Right lobe of liver (tissue), 6 donors: ENCODE data around the gene PLCL2. TPM values are rescaled to one million over a fixed set of nuclear protein-coding genes. Genes with fewer than 3 reads are reported as not detected.
"Not testable (repeated sequence)": the region's sequence is repeated elsewhere in the genome, so short reads cannot be mapped to it uniquely, and the experiment has no call there.

ENCODE experiments used
- ATAC-seq, 4 donors: fragments of 200-7000 bp; cut with Tn5 transposase; one replicate each; pipeline ENCODE4 v1.9.1; 2020; ENCODE audit warnings: mild to moderate bottlenecking in 4 of 4, moderate library complexity in 4 of 4
- DNase-seq, 3 donors: peaks; one replicate each; pipeline ENCODE4 v3.0.0-alpha.2; 2020
- H3K27ac ChIP-seq, 3 donors: fragments of 200-600 bp; one replicate each; pipeline ENCODE4 v1.8.0; 2022
- H3K27me3 ChIP-seq, 2 donors: fragments of 200-600 bp; one replicate each; pipeline ENCODE4 v1.8.0; 2022
- H3K36me3 ChIP-seq, 4 donors: fragments of 200-600 bp; sonication (generic) in 1 of 4; one replicate each; pipeline versions ENCODE4 v1.5.1 to v1.8.0; 2017 to 2022; ENCODE audit warnings: control low read depth in 1 of 4
- H3K4me1 ChIP-seq, 4 donors: fragments of 200-600 bp; sonication (generic) in 1 of 4; one replicate each; pipeline versions ENCODE4 v1.5.1 to v1.8.0; 2017 to 2022; ENCODE audit warnings: control low read depth in 1 of 4
- H3K4me3 ChIP-seq, 3 donors: fragments of 200-600 bp; one replicate each; pipeline ENCODE4 v1.8.0; 2022
- H3K9me3 ChIP-seq, 4 donors: fragments of 200-600 bp; sonication (generic) in 1 of 4; one replicate each; pipeline versions ENCODE4 v1.5.1 to v1.8.0; 2017 to 2022; ENCODE audit warnings: control low read depth in 1 of 4
- POLR2A ChIP-seq: fragments of 450-650 bp; IDR thresholded peaks from one replicate; pipeline ENCODE4 v1.6.1; 2017; ENCODE audit warnings: antibody characterized with exemption, mild to moderate bottlenecking
- WGBS: methylation state at CpG from one replicate; pipeline ENCODE4 v1.1.6; 2018; ENCODE audit warnings: low coverage, low lambda C conversion rate; ENCODE audit not compliant: insufficient coverage; ENCODE audit errors: missing lambda C conversion rate; 5-methylcytosine and 5-hydroxymethylcytosine counted together
- intact Hi-C, 2 donors: fragments of 100-400 bp; cut with DNase I; formaldehyde crosslinking; loops; one replicate each; pipeline versions ENCODE4 v1.11.2 to v1.14.1; 2022
- total RNA-seq, 6 experiments: library from RNA; depleted of rRNA in 2 of 6; stranded (reverse); fragments of >200 nt in 2 of 6; fragmentation: NEBNext Ultra II Directional in 3 of 6; extraction: Animal tissue kit (Norgen Biotek cat#: 25700) in 3 of 6; gene quantifications; one replicate each; pipeline versions ENCODE4 v1.1.0 to v1.2.4, GENCODE V29; 2016 to 2023
- TF ChIP-seq, protein P1 (sequence below), 4 donors: fragments of 200-600 bp in 3 of 4; fragments of 450-650 bp in 1 of 4; IDR thresholded peaks; one replicate each; pipeline versions ENCODE4 v1.5.1 to v1.8.0; 2016 to 2022; ENCODE audit warnings: antibody characterized with exemption in 4 of 4, mild to moderate bottlenecking in 2 of 4
- donor health status: DM: no; HTN: yes; CAD: no.
- donor health status: DM: no; HTN: no; CAD: no.
- donor health status: DM: no; HTN: no; CAD: no.
- donor health status: DM: no; HTN: yes; CAD: no.
- donor health status: DM: no; HTN: yes; CAD: no.

PLCL2 gene
- total RNA-seq, 6 experiments from 2014 or later, result 4.6 to 8.2 (median 6.9) TPM

DNA sequence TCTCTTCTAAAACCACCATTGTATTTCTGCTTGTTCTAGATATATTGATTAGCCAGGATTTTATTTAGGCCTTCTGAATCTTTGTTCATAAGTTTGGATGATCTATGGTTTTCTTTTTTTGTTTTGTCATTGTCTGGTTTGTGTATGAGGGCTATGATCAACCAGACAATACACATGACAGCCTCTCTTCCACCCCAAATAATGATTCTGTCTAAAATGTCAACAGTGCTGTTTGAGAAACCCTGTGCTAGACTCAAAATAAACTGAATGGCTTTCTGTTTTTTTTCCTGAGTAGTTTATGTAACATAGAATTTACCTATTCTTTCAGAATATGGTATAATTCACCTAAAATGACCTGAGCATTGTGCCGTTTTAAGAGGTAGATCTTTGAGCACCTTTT is 66.1 kb downstream of the PLCL2 start:
- Histone ChIP-seq H3K36me3 (no peaks in the 10 kb centered on the region), H3K4me1 (no peaks in the 10 kb centered on the region), H3K9me3 (no peaks in the 10 kb centered on the region), H3K27me3 (no peaks in the 10 kb centered on the region), H3K27ac (no peak overlapping the region), H3K4me3 (no peak overlapping the region)
- 33% methylated on average over 1 of the region's 1 CpG for WGBS
- peak; percentile 34 to 52 (median 46) for ATAC-seq
- TF ChIP-seq, protein P1, sequence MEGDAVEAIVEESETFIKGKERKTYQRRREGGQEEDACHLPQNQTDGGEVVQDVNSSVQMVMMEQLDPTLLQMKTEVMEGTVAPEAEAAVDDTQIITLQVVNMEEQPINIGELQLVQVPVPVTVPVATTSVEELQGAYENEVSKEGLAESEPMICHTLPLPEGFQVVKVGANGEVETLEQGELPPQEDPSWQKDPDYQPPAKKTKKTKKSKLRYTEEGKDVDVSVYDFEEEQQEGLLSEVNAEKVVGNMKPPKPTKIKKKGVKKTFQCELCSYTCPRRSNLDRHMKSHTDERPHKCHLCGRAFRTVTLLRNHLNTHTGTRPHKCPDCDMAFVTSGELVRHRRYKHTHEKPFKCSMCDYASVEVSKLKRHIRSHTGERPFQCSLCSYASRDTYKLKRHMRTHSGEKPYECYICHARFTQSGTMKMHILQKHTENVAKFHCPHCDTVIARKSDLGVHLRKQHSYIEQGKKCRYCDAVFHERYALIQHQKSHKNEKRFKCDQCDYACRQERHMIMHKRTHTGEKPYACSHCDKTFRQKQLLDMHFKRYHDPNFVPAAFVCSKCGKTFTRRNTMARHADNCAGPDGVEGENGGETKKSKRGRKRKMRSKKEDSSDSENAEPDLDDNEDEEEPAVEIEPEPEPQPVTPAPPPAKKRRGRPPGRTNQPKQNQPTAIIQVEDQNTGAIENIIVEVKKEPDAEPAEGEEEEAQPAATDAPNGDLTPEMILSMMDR (IDR thresholded peaks at IDR 0.05), result no peak
- TF ChIP-seq POLR2A, result no peak
- DNase-seq, result no peak
- intact Hi-C loops, result no loop called here

DNA sequence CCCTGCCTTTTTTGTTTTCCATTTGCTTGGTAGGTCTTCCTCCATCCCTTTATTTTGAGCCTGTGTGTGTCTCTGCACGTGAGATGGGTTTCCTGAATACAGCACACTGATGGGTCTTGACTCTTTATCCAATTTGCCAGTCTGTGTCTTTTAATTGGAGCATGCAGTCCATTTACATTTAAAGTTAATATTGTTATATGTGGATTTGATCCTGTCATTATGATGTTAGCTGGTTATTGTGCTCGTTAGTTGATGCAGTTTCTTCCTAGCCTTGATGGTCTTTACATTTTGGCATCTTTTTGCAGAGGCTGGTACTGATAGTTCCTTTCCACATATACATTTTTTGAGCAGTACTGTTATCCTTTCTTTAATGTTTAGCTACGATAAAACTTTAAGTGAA is 73.1 kb downstream of the PLCL2 start:
- H3K27ac ChIP-seq, intact Hi-C loops, H3K4me1 ChIP-seq, H3K4me3 ChIP-seq, H3K9me3 ChIP-seq, DNase-seq, H3K27me3 ChIP-seq, H3K36me3 ChIP-seq, ATAC-seq: not testable (repeated sequence)
- 81% methylated on average over 3 of the region's 3 CpGs for WGBS

DNA sequence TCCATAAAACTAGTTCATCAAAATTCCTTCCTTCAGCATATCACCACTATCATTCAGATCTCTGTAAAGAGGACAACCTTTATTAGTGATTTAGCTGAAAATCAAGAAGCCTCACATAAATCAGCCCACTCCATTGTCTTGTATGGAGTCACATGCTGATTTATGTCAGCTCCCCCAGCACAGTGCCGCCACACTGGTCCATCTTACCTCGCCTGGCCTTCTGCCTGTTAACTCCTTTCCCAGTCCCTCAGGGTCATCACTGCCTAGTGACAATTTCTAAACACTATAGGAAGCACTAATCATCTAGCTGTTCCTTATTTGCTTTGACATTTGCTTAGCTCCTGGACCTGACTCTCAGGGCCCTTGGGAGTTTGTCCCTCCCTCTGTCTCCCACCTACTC is 75.4 kb downstream of the PLCL2 start:
- 95% methylated on average over 2 of the region's 2 CpGs for WGBS
- Histone ChIP-seq H3K4me3 (no peak overlapping the region), H3K27me3 (no peaks in the 10 kb centered on the region), H3K9me3 (no peaks in the 10 kb centered on the region), H3K4me1 (no peaks in the 10 kb centered on the region), H3K36me3 (no peaks in the 10 kb centered on the region), H3K27ac (no peak overlapping the region)
- TF ChIP-seq, protein P1 (IDR thresholded peaks at IDR 0.05), result no peak
- TF ChIP-seq POLR2A, result no peak
- intact Hi-C loops, result no loop called here
- DNase-seq, result no peak
- no peak for ATAC-seq

DNA sequence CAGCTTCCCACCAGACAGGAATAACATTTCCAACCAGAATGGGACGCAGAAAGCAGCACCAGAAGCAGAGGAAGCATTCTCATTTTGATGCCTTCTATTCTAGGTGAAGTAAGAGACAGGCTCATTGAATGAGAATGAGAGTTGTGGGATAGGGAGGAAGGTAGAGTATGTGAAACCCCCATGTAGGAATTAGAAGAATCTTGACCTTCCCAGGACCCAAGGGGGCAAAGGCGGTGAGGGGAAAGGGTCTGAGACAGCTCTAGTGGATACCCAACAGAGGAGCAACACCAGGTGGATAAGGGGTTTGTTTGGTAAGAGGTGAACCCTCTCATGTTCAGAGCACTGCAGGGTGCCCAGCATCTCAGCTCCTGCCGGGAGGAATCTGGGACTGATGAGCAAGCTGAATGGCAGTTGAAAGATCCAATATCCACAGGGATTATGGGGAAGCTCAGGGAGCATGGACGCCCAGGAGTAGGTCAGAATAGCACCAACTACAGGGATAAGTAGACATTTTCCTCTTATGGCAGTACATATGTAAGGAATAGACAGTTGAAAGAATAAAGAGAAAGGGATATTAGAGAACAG is 77.0 kb downstream of the PLCL2 start:
- Histone ChIP-seq H3K27ac (no peak overlapping the region), H3K27me3 (no peaks in the 10 kb centered on the region), H3K4me3 (no peak overlapping the region), H3K9me3 (no peaks in the 10 kb centered on the region), H3K36me3 (no peaks in the 10 kb centered on the region), H3K4me1 (no peaks in the 10 kb centered on the region)
- DNase-seq, result no peak
- 81% methylated on average over 4 of the region's 4 CpGs for WGBS
- no peak for TF ChIP-seq POLR2A
- TF ChIP-seq, protein P1 (IDR thresholded peaks at IDR 0.05), result no peak
- no peak for ATAC-seq
- intact Hi-C loops, result no loop called here

DNA sequence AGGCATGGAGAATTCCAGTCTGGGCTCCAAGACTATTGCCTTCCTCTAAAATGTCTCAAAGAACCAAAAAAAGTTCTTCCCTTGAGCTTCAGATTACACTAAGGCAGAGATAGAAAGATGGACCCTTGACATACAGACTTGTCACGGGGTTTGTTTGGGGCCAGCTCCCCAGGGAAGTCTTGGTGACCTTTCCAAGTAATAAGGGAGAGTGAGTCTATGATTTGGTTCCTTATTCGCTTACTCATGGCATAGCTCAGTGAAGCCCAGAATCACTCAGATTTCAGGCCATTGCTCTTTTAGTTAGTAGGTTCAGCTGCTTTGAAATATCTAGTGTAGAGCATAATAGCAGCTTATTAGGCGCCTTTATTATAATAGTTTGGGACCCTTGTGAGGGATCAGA is 90.3 kb downstream of the PLCL2 start:
- Histone ChIP-seq H3K4me1 (peaks cover 0 to 5% (median 0%) of the 10 kb centered on the region in 4 donors), H3K4me3 (no peak overlapping the region), H3K27ac (no peak overlapping the region), H3K27me3 (no peaks in the 10 kb centered on the region), H3K36me3 (no peaks in the 10 kb centered on the region), H3K9me3 (no peaks in the 10 kb centered on the region)
- DNase-seq (no peak), ATAC-seq (no peak)
- TF ChIP-seq, protein P1 (IDR thresholded peaks at IDR 0.05), result no peak
- TF ChIP-seq POLR2A, result no peak
- 67% methylated on average over 3 of the region's 3 CpGs for WGBS
- intact Hi-C loops, result no loop called here
